Testis (tissue), 3 donors: ENCODE measurements around the gene RGS6. TPM values are rescaled to one million over a fixed set of nuclear protein-coding genes. Genes with fewer than 3 reads are reported as not detected.

ENCODE experiments used
- DNase-seq: peaks from one replicate; pipeline ENCODE4 v3.0.0-alpha.2; 2019
- H3K27ac ChIP-seq, 2 donors: fragments of 200-600 bp; sonication (generic); one replicate each; pipeline ENCODE4 v1.5.1; 2019
- H3K27me3 ChIP-seq: fragments of 200-600 bp; sonication (generic); one replicate; pipeline ENCODE4 v1.5.1; 2019
- H3K36me3 ChIP-seq: fragments of 200-600 bp; sonication (generic); one replicate; pipeline ENCODE4 v1.5.1; 2017; ENCODE audit warnings: low read depth; ENCODE audit errors: missing control alignments
- H3K4me1 ChIP-seq: fragments of 200-600 bp; sonication (generic); one replicate; pipeline ENCODE4 v1.5.1; 2019
- H3K4me3 ChIP-seq, 2 donors: fragments of 200-600 bp; sonication (generic); one replicate each; pipeline ENCODE4 v1.5.1; 2017 to 2019
- H3K9me3 ChIP-seq: fragments of 200-600 bp; sonication (generic); one replicate; pipeline ENCODE4 v1.5.1; 2017
- POLR2A ChIP-seq: fragments of 450-650 bp; IDR thresholded peaks from one replicate; pipeline ENCODE4 v1.6.1; 2017; ENCODE audit warnings: antibody characterized with exemption, mild to moderate bottlenecking, moderate library complexity
- WGBS, 2 donors: methylation state at CpG; one replicate each; pipeline ENCODE4 v1.1.5; 2018; 5-methylcytosine and 5-hydroxymethylcytosine counted together
- intact Hi-C: fragments of 100-400 bp; cut with DNase I; formaldehyde crosslinking; loops from one replicate; pipeline ENCODE4 v1.15.1; 2023; ENCODE audit warnings: low total_unique reads
- polyA plus RNA-seq: library from polyadenylated mRNA; stranded (reverse); fragments of 350-450 nt; fragmentation: Illumina TruSeq; extraction: RNeasy Lipid Tissue Mini Kit (QIAGEN cat#74804); gene quantifications from one replicate; pipeline ENCODE4 v1.2.3, GENCODE V29; 2014; ENCODE audit warnings: low read depth, low replicate concordance; ENCODE audit not compliant: insufficient read depth
- total RNA-seq, 2 donors: library from RNA; depleted of rRNA; stranded (reverse); fragments of >200 nt; gene quantifications; one replicate each; pipeline ENCODE4 v1.2.3, GENCODE V29; 2016
- TF ChIP-seq, protein P1 (sequence below), 3 experiments: fragments of 450-650 bp in 2 of 3; fragments of 200-600 bp in 1 of 3; sonication (generic) in 1 of 3; IDR thresholded peaks; one replicate each; pipeline ENCODE4 v1.5.1; 2016 to 2019; ENCODE audit warnings: antibody characterized with exemption in 3 of 3, mild to moderate bottlenecking in 2 of 3, moderate library complexity in 1 of 3

The RGS6 gene
- total and polyA plus RNA-seq, 3 donors from 2014 or later: 6.3 to 21.3 (median 16.0) TPM

DNA sequence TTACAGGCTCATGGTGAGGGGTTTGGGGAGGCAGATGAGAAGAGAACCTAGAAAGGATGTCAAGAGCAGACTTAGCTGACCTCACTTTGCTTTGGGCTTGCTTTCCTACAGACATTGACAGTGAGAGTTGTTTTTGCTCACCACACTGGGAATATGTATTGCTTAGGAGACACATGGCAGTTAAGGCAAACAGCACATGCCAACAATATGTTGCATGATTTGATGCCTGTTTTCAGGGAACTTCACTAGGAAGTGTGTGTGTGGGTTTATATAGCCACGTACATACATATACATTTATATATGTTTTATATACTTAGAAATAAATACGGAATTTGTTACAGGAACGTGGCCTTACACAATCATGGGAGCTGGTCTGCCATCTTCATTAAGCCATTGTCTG is 346.1 kb downstream of the RGS6 start:
- Histone ChIP-seq H3K27me3 (no peaks in the 10 kb centered on the region), H3K4me3 (no peak overlapping the region), H3K9me3 (no peaks in the 10 kb centered on the region), H3K4me1 (no peaks in the 10 kb centered on the region), H3K36me3 (no peaks in the 10 kb centered on the region), H3K27ac (no peak overlapping the region)
- DNase-seq: no peak
- TF ChIP-seq POLR2A: no peak
- TF ChIP-seq, protein P1, sequence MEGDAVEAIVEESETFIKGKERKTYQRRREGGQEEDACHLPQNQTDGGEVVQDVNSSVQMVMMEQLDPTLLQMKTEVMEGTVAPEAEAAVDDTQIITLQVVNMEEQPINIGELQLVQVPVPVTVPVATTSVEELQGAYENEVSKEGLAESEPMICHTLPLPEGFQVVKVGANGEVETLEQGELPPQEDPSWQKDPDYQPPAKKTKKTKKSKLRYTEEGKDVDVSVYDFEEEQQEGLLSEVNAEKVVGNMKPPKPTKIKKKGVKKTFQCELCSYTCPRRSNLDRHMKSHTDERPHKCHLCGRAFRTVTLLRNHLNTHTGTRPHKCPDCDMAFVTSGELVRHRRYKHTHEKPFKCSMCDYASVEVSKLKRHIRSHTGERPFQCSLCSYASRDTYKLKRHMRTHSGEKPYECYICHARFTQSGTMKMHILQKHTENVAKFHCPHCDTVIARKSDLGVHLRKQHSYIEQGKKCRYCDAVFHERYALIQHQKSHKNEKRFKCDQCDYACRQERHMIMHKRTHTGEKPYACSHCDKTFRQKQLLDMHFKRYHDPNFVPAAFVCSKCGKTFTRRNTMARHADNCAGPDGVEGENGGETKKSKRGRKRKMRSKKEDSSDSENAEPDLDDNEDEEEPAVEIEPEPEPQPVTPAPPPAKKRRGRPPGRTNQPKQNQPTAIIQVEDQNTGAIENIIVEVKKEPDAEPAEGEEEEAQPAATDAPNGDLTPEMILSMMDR (IDR thresholded peaks at IDR 0.05): no peak
- intact Hi-C loops: no loop called here
- 93 to 96% methylated on average over 3 of the region's 3 CpGs for WGBS, 2 donors

GRCh38 chr14:72284176-72284575 is 351.9 kb downstream of the RGS6 start:
- intact Hi-C loops: no loop called here
- no peak overlapping the region for H3K4me3 ChIP-seq
- H3K4me1 ChIP-seq: no peaks in the 10 kb centered on the region
- no peaks in the 10 kb centered on the region for H3K27me3 ChIP-seq
- H3K27ac ChIP-seq: no peak overlapping the region
- H3K36me3 ChIP-seq: no peaks in the 10 kb centered on the region
- WGBS, 2 donors: 86 to 91% methylated on average over 4 of the region's 4 CpGs
- TF ChIP-seq, protein P1 (IDR thresholded peaks at IDR 0.05): no peak
- TF ChIP-seq POLR2A: no peak
- no peak for DNase-seq
- H3K9me3 ChIP-seq: no peaks in the 10 kb centered on the region

GRCh38 chr14:72290241-72290640 is 358.0 kb downstream of the RGS6 start:
- 81 to 84% methylated on average over 4 of the region's 4 CpGs for WGBS, 2 donors
- TF ChIP-seq, protein P1 (IDR thresholded peaks at IDR 0.05): no peak
- TF ChIP-seq POLR2A: no peak
- Histone ChIP-seq H3K9me3 (no peaks in the 10 kb centered on the region), H3K4me1 (peaks cover 7% of the 10 kb centered on the region), H3K36me3 (no peaks in the 10 kb centered on the region), H3K4me3 (no peak overlapping the region), H3K27me3 (no peaks in the 10 kb centered on the region), H3K27ac (no peak overlapping the region)
- DNase-seq: no peak
- intact Hi-C loops: no loop called here

DNA sequence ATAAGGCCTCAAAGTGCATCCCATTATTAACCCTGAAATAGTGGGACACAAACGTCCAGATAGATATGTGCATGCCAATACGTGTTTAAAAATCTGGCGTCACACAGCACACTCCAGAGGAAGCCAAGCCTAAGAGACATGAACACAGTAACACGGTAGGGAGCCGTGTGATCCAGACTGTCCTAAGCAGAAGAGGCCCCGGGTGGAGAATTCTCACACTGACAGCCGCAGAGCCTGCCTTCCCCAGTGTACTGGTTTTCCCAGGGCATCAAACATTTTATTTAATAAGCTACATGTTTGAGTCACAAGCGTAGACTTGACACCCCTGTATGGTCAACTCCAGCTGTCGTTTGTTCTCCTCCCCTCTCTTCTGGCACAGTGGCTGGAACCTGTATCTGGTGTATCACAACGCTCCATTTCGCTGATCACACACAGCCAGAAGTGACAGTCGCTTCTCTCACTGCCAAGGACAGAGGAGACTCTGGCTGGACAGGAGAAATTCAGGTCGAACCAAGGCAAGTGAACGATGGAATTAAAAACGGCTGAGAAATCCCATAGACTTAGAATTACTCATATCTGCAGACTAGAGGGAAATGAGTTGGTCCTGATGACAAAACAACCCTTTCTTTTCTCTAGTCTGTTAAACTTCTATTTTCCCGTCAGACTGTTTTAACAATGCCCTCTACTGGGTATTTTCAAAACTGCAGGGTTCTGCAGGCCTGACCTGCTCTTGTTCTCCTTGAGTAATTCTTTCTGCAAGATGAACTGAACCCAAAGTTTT is 359.9 kb downstream of the RGS6 start:
- intact Hi-C loops: no loop called here
- peak overlapping the region in 1 of 2 donors; percentile 29 for H3K4me3 ChIP-seq
- no peaks in the 10 kb centered on the region for H3K27me3 ChIP-seq
- peak; percentile 65 for DNase-seq
- WGBS, 2 donors: 32 to 40% methylated on average over 16 of the region's 16 CpGs
- H3K4me1 ChIP-seq: peaks cover 7% of the 10 kb centered on the region
- H3K36me3 ChIP-seq: no peaks in the 10 kb centered on the region
- no peak for TF ChIP-seq POLR2A
- TF ChIP-seq, protein P1 (IDR thresholded peaks at IDR 0.05): peak; percentile 79
- no peaks in the 10 kb centered on the region for H3K9me3 ChIP-seq
- peak overlapping the region; percentile 51 to 62 for H3K27ac ChIP-seq

GRCh38 chr14:72292689-72293024 is 360.4 kb downstream of the RGS6 start:
- peak overlapping the region in 1 of 2 donors; percentile 41 for H3K27ac ChIP-seq
- no peak for TF ChIP-seq POLR2A
- TF ChIP-seq, protein P1 (IDR thresholded peaks at IDR 0.05): no peak
- no peak overlapping the region for H3K4me3 ChIP-seq
- no peaks in the 10 kb centered on the region for H3K27me3 ChIP-seq
- peak; percentile 41 for DNase-seq
- intact Hi-C loops: no loop called here
- H3K9me3 ChIP-seq: no peaks in the 10 kb centered on the region
- no peaks in the 10 kb centered on the region for H3K36me3 ChIP-seq
- H3K4me1 ChIP-seq: peaks cover 7% of the 10 kb centered on the region
- 15 to 22% methylated on average over 1 of the region's 1 CpG for WGBS, 2 donors
